GM21447 (cell line): ENCODE results near the gene RNU6-9.

Experiments used
- ATAC-seq: cut with Tn5 transposase; IDR thresholded peaks from one replicate; pipeline ENCODE4 v1.9.1; 2021; ENCODE audit not compliant: unreplicated experiment

RNU6-9 gene

DNA sequence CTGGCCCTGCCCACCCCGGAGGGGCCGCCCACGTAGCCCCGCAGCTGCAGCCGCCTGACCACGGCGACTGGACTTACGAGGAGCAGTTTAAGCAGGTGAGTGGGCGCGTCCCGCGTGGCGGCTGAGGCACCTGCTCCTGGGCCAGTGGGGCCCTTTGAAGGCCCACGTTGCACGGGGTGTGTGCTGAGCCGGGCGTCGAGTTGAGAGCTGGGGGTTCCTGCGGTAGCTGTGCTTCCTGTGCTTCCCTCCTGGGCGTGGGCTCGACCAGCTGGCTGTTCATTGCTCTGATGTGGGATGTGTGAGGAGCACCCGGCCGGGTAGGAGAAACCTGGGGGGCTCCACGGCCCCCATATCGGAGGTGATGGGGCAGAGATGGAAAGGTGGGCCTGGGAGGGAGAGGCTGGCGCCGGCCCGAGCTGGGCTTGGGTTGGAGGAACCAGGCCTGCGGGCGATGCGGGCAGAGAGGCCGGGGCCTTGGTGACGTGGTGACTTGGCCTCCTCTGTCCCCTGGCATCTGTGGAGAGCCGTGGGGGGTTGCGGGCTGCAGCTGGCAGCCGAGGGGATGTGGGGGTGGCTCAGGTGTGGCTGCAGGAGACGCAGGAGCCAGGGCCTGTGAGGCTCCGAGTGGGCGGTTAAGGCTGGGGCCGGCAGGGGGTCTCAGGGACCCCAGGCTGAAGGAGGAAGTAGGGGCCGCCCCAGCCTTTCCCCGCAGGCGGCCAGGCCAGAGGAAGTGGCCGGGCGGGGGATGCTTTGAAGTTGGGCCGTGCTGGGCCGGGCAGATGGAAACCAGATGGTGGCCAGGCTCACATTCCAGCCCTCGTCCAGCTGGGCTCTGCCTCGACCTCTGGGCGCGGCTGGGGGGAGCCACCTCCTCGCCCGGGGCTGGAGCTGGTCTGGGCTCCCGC lies 39.6 kb downstream of the RNU6-9 start:
- ATAC-seq: no peak

DNA sequence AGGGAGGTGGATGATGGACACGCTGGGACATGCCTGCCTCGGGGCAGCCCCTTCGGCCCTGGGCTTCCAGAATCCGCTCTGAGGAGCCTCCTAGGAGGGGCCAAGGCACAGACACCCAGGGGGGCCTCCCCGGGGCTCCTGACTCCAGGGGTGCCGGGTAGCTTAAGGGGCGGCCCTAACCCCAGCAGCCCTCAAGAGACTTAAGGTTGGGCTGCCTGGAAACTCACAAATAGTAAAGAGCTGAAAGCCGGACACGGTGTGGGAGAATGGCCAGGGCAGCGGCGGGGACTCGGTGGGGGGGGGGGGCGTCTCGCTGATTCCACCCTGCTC lies 40.2 kb downstream of the RNU6-9 start:
- ATAC-seq: no peak

GRCh38 chr19:934197-934840 lies 41.0 kb downstream of the RNU6-9 start:
- ATAC-seq: no peak

DNA sequence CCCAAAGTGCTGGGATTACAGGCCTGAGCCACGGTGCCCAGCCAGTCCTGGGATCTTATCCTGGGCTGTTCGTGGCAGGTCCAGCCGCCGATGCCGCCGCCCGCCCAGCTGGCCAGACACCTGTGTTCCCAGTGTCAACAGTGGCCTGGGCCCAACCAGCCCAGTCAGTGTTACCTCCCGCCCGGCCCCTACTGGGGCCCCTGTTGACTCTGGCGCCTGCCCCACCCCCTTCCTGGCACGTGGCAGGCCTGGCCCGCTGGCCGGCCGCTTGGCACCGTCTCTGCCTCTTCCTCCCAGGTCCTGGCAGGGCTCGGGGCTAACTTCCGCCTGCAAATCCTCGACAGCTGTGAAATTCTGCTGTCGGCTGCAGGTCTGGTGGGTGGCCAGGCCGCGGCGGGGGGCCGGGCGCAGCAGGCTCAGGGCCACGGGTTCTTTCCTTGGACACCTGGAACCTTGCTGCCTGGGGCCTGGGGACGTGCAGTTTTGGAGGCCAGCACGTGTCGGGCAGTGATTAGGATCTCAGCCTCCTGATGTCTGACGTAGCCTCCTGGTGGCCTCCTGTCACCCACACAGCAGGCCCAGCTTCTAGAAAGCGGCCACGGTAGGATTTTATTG lies 41.7 kb downstream of the RNU6-9 start:
- ATAC-seq: no peak

DNA sequence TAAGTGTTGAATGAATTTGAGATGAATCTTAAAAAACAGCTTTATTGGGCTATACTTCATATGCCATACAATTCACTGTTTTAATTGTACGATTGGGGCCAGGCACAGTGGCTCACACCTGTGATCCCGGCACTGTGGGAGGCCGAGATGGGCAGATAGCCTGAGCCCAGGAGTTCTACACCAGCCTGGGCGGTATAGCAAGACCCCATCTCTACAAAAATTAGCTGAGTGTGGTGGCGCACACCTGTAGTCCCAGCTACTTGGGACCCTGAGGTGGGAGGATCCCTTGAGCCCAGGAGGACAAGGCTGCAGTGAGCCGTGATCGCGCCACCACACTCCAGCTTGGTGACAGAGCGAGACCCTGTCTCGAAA lies 42.9 kb downstream of the RNU6-9 start:
- ATAC-seq: no peak

DNA sequence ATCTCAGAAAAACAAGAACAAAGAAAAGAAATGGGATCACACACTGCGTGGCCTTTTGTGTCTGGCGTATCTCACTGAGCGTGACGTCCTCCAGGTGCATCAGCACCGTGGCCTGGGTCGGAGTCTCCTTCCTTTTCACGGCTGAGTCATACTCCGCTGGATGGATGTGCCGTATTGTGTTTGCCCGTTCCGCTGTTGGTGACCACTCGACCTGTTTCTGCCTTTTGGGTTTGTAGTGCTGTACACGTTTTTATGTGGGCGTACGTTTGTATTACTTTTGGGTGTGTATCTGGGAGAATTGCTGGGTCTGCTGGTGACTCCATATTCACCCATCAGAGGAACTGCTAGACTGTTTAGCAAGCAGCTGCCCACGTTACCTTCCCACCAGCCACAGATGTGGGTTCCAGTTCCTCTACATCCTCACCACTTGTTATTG lies 44.0 kb downstream of the RNU6-9 start:
- no peak for ATAC-seq

- no peak for ATAC-seq
These were observed 45.1 kb downstream of the RNU6-9 start for GRCh38 chr19:938233-938923.

GRCh38 chr19:939439-939838 lies 46.2 kb downstream of the RNU6-9 start:
- ATAC-seq: no peak

GRCh38 chr19:939922-940321 lies 46.6 kb downstream of the RNU6-9 start:
- no peak for ATAC-seq

- no peak for ATAC-seq
These were observed 47.5 kb downstream of the RNU6-9 start for GRCh38 chr19:940591-941291.

DNA sequence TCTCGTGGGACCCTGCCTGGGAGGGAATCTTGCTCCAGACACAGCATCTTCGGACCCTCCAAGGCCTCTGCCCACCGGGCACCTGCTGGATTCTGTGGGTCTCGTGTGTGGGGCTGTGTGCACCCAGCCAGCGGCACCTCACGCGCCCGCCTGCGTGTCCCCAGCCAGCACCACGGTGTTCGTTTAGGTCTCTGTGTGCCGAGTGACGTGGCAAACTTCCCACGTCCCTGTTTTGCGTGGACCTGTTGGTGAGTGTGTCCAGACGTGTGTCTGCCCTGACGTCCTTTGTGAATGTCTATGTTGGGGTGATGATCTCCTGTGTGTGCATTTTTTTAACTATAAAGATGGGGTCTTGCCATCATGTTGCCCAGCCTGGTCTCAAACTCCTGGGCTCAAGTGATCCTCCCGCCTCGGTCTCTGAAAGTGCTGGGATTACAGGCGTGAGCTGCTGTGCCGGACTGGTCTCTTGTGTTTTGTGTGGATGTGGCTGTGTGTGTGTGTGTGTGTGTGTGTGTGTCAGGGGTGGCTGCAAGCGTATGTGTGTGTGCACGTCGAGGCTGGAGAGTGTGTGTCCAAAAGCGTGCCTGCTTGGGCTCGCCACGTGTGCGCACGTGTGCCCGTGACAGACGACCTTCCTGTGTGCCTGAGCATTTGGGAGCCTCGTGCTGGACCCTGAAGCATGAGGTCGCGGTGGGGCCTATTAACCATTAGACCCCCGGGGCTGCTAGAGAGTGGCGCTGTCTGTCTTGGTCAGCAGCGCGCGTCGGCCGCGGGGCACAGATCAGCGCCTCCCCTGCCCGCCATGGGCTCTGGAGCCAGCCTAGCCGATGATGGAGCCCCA lies 48.2 kb downstream of the RNU6-9 start:
- no peak for ATAC-seq

- ATAC-seq: no peak
These were observed 48.9 kb downstream of the RNU6-9 start for GRCh38 chr19:942133-942645.
